Stimulated activated CD4-positive, alpha-beta T cell treated with anti-CD3 and anti-CD28 coated beads, Interleukin-12 subunit alpha, Interleukin-12 subunit beta, amount 100 ng/mL, for 4 hours (primary cell): ENCODE measurements around the gene GPR3.

Experiments
- DNase-seq: peaks from one replicate; pipeline ENCODE4 v3.0.0-alpha.2; 2020

Gene GPR3

GRCh38 chr1:27358928-27359313, 33.5 kb upstream of the GPR3 start:
- DNase-seq, result no peak

GRCh38 chr1:27359822-27360158, 32.6 kb upstream of the GPR3 start:
- no peak for DNase-seq

- DNase-seq, result peak; percentile 45
Measured at GRCh38 chr1:27360159-27361043, 32.0 kb upstream of the GPR3 start.

GRCh38 chr1:27361044-27361402, 31.4 kb upstream of the GPR3 start:
- DNase-seq, result no peak

- no peak for DNase-seq
Measured at GRCh38 chr1:27361553-27361952, 30.9 kb upstream of the GPR3 start.

GRCh38 chr1:27363766-27364695, 28.4 kb upstream of the GPR3 start:
- DNase-seq, result no peak

GRCh38 chr1:27364696-27365371, 27.6 kb upstream of the GPR3 start:
- DNase-seq, result no peak

GRCh38 chr1:27365372-27366112, 26.9 kb upstream of the GPR3 start:
- DNase-seq, result peak; percentile 78

GRCh38 chr1:27366113-27366410, 26.4 kb upstream of the GPR3 start:
- peak; percentile 71 for DNase-seq

- peak; percentile 45 for DNase-seq
Measured at GRCh38 chr1:27366411-27367159, 25.8 kb upstream of the GPR3 start, which contains the start of gene MAP3K6. TSS of gene MAP3K6 (minus strand) at chr1:27366961. CDS start at chr1:27366597, 364 bp downstream.

- no peak for DNase-seq
Measured at GRCh38 chr1:27367160-27367650, 25.2 kb upstream of the GPR3 start.

GRCh38 chr1:27368869-27369582, 23.4 kb upstream of the GPR3 start:
- no peak for DNase-seq

GRCh38 chr1:27372022-27372807, 20.2 kb upstream of the GPR3 start:
- no peak for DNase-seq

GRCh38 chr1:27372808-27373690, 19.4 kb upstream of the GPR3 start:
- no peak for DNase-seq

- no peak for DNase-seq
Measured at GRCh38 chr1:27374362-27375086, 17.9 kb upstream of the GPR3 start, which contains the start of gene FCN3. TSS of gene FCN3 (minus strand) at chr1:27374824. CDS start at chr1:27374818, 6 bp downstream.

GRCh38 chr1:27377760-27378495, 14.5 kb upstream of the GPR3 start:
- DNase-seq, result no peak

GRCh38 chr1:27379564-27380122, 12.8 kb upstream of the GPR3 start:
- no peak for DNase-seq
